Sigmoid colon (tissue), 7 donors: ENCODE data around the gene TJP1. TPM values are rescaled to one million over a fixed set of nuclear protein-coding genes. Genes with fewer than 3 reads are reported as not detected.
A peak's percentile ranks its signal among the peaks of the same experiment; 100 is the strongest.

ENCODE experiments used
- DNase-seq: peaks from one replicate; pipeline ENCODE4 v3.0.0-alpha.2; 2019
- H3K27ac ChIP-seq, 4 donors: fragments of 200-600 bp; sonication (generic); one replicate each; pipeline ENCODE4 v1.5.1; 2016 to 2019; ENCODE audit warnings: mild to moderate bottlenecking in 1 of 4
- H3K27me3 ChIP-seq, 3 donors: fragments of 200-600 bp; sonication (generic); one replicate each; pipeline ENCODE4 v1.5.1; 2019; ENCODE audit warnings: mild to moderate bottlenecking in 1 of 3
- H3K36me3 ChIP-seq, 4 donors: fragments of 200-600 bp; sonication (generic); one replicate each; pipeline ENCODE4 v1.5.1; 2016 to 2019
- H3K4me1 ChIP-seq, 4 donors: fragments of 200-600 bp; sonication (generic); one replicate each; pipeline ENCODE4 v1.5.1; 2017 to 2019
- H3K4me3 ChIP-seq, 4 donors: fragments of 200-600 bp; sonication (generic); one replicate each; pipeline ENCODE4 v1.5.1; 2017 to 2019; ENCODE audit warnings: mild to moderate bottlenecking in 2 of 4, moderate library complexity in 1 of 4
- H3K9me3 ChIP-seq, 4 donors: fragments of 200-600 bp in 3 of 4; sonication (generic) in 3 of 4; one replicate each; pipeline versions ENCODE4 v1.5.1 to v1.6.1; 2013 to 2019
- EP300 ChIP-seq, 4 donors: sonication (generic); formaldehyde crosslinking; IDR thresholded peaks; one replicate each; pipeline ENCODE4 v1.6.1; 2017; ENCODE audit warnings: antibody characterized with exemption in 4 of 4
- POLR2A ChIP-seq, 2 donors: fragments of 450-650 bp; IDR thresholded peaks; one replicate each; pipeline ENCODE4 v1.6.1; 2016; ENCODE audit warnings: antibody characterized with exemption in 2 of 2, mild to moderate bottlenecking in 2 of 2, moderate library complexity in 2 of 2
- POLR2AphosphoS5 ChIP-seq, 4 donors: sonication (generic); formaldehyde crosslinking; IDR thresholded peaks; one replicate each; pipeline ENCODE4 v1.6.1; 2017; ENCODE audit warnings: antibody characterized with exemption in 4 of 4
- WGBS, 2 donors: extraction: QIAGEN DNeasy Blood & Tissue Kit; methylation state at CpG; one replicate each; pipeline ENCODE4 v1.1.7; 2013; 5-methylcytosine and 5-hydroxymethylcytosine counted together
- intact Hi-C: fragments of 100-400 bp; cut with DNase I; formaldehyde crosslinking; loops from one replicate; pipeline ENCODE4 v1.15.1; 2023
- polyA plus RNA-seq, 3 donors: library from polyadenylated mRNA; stranded (reverse); fragments of 200-250 nt; gene quantifications; one replicate each; pipeline ENCODE4 v1.2.3, GENCODE V29; 2013
- total RNA-seq, 4 donors: library from RNA; depleted of rRNA; stranded (reverse); fragments of >200 nt; gene quantifications; one replicate each; pipeline ENCODE4 v1.1.0, GENCODE V29; 2016
- TF ChIP-seq, protein P1 (sequence below), 4 experiments: fragments of 450-650 bp in 3 of 4; fragments of 200-600 bp in 1 of 4; IDR thresholded peaks; one replicate each; pipeline ENCODE4 v1.5.1; 2016 to 2019; ENCODE audit warnings: antibody characterized with exemption in 4 of 4, mild to moderate bottlenecking in 3 of 4, moderate library complexity in 2 of 4
- donor health status: healthy with polysubstance abuse.
- donor health status: Bipolar disorder and iron deficiency.
- donor health status: healthy.

The TJP1 gene
- total and polyA plus RNA-seq, 7 donors: 21.3 to 134 (median 92.0) TPM

- Histone ChIP-seq H3K27ac (peak overlapping the region in 1 of 4 donors; percentile 53), H3K27me3 (no peaks in the 10 kb centered on the region), H3K4me1 (peaks cover 0 to 29% (median 16%) of the 10 kb centered on the region in 4 donors), H3K36me3 (peaks cover 9 to 85% (median 28%) of the 10 kb centered on the region in 4 donors), H3K4me3 (no peak overlapping the region), H3K9me3 (peaks cover 0 to 8% (median 0%) of the 10 kb centered on the region in 4 donors)
- intact Hi-C loops: no loop called here
- no peak for DNase-seq
- TF ChIP-seq POLR2AphosphoS5 (IDR thresholded peaks at IDR 0.05): peak; percentile 27 to 82 (median 63)
- TF ChIP-seq POLR2A (IDR thresholded peaks at IDR 0.05): no peak
- WGBS, 2 donors: 85 to 87% methylated on average over 7 of the region's 7 CpGs
Observed at GRCh38 chr15:29726553-29726952, 95.7 kb downstream of the TJP1 start.

DNA sequence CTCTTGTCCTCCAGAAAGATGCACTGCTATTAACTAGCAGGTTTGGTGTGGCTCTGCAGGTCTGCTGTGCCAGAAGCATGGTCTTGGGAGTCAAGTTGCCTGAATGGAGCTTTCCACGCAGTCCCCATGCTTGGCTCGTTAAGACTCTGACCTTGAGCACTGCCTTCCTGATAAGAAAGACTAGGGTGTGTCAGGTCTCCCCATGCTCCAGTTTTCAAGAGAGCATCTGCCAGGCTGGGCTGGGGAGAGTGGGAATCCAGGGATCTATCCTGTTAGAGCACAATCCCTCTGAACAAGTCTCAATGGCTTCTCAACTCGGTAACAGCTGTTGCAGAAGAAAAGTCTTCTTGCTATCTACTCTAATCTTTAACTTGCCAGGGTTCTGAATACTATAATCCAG, 98.2 kb downstream of the TJP1 start:
- no peak overlapping the region for H3K27ac ChIP-seq
- DNase-seq: no peak
- WGBS, 2 donors: 43 to 79% methylated on average over 3 of the region's 3 CpGs
- no peaks in the 10 kb centered on the region for H3K27me3 ChIP-seq
- peaks cover 0 to 29% (median 16%) of the 10 kb centered on the region in 4 donors for H3K4me1 ChIP-seq
- TF ChIP-seq, protein P1, sequence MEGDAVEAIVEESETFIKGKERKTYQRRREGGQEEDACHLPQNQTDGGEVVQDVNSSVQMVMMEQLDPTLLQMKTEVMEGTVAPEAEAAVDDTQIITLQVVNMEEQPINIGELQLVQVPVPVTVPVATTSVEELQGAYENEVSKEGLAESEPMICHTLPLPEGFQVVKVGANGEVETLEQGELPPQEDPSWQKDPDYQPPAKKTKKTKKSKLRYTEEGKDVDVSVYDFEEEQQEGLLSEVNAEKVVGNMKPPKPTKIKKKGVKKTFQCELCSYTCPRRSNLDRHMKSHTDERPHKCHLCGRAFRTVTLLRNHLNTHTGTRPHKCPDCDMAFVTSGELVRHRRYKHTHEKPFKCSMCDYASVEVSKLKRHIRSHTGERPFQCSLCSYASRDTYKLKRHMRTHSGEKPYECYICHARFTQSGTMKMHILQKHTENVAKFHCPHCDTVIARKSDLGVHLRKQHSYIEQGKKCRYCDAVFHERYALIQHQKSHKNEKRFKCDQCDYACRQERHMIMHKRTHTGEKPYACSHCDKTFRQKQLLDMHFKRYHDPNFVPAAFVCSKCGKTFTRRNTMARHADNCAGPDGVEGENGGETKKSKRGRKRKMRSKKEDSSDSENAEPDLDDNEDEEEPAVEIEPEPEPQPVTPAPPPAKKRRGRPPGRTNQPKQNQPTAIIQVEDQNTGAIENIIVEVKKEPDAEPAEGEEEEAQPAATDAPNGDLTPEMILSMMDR (IDR thresholded peaks at IDR 0.05): no peak
- no peak for TF ChIP-seq EP300 (IDR thresholded peaks at IDR 0.05)
- no peak for TF ChIP-seq POLR2A (IDR thresholded peaks at IDR 0.05)
- TF ChIP-seq POLR2AphosphoS5 (IDR thresholded peaks at IDR 0.05): no peak
- H3K4me3 ChIP-seq: no peak overlapping the region
- H3K9me3 ChIP-seq: peaks cover 0 to 8% (median 0%) of the 10 kb centered on the region in 4 donors
- intact Hi-C loops: no loop called here
- peaks cover 26 to 88% (median 43%) of the 10 kb centered on the region in 4 donors for H3K36me3 ChIP-seq

DNA sequence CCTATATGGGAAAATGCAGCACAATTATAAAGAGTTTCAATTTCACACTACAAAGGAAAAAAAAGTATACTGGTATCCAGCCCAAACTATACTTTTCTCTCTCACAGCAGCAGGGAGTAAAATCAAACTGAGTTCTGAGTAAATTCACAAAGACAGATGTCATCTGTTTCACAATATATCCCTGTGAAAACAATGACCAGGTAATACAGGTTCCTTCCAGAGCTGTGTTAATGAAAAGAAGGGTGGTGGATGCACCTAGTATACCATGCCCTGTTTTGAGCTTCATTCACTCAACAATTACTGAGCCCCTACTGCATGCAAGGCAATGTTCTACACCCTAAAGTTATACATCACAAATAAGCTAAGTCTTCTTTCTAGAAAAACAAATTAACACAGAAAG, 108.5 kb downstream of the TJP1 start:
- intact Hi-C loops: no loop called here
- Histone ChIP-seq H3K27me3 (no peaks in the 10 kb centered on the region), H3K9me3 (no peaks in the 10 kb centered on the region), H3K4me3 (no peak overlapping the region), H3K27ac (no peak overlapping the region), H3K36me3 (peaks cover 16 to 95% (median 38%) of the 10 kb centered on the region in 4 donors), H3K4me1 (no peaks in the 10 kb centered on the region)
- TF ChIP-seq EP300 (IDR thresholded peaks at IDR 0.05) (no peak), POLR2AphosphoS5 (IDR thresholded peaks at IDR 0.05) (no peak)
- DNase-seq: no peak

- 52 to 82% methylated on average over 3 of the region's 3 CpGs for WGBS, 2 donors
- H3K36me3 ChIP-seq: peaks cover 13 to 95% (median 38%) of the 10 kb centered on the region in 4 donors
- no peaks in the 10 kb centered on the region for H3K27me3 ChIP-seq
- DNase-seq: no peak
- no peaks in the 10 kb centered on the region for H3K9me3 ChIP-seq
- H3K4me1 ChIP-seq: no peaks in the 10 kb centered on the region
- TF ChIP-seq, protein P1 (IDR thresholded peaks at IDR 0.05): no peak
- no peak for TF ChIP-seq EP300 (IDR thresholded peaks at IDR 0.05)
- no peak for TF ChIP-seq POLR2A (IDR thresholded peaks at IDR 0.05)
- TF ChIP-seq POLR2AphosphoS5 (IDR thresholded peaks at IDR 0.05): no peak
- H3K4me3 ChIP-seq: no peak overlapping the region
- no peak overlapping the region for H3K27ac ChIP-seq
- intact Hi-C loops: no loop called here
Observed at GRCh38 chr15:29712149-29712885, 110.0 kb downstream of the TJP1 start.

DNA sequence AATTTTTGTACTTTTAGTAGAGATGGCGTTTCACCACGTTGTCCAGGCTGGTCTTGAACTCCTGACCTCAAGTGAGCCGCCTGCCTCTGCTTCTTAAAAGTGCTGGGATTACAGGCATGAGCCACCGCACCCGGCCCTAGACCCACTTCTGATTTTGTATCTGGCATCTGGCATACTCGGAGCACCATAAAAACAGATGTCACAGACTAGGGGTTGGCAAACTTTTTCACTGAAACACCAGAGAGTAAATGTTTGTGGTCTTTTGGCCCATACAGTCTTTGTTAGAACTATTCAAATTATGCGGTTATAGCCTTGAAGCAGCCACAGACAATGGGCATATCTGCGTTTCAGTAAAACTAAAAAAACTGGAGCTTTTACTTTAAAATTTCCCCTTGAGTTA, 110.7 kb downstream of the TJP1 start:
- Histone ChIP-seq H3K4me1 (no peaks in the 10 kb centered on the region), H3K27ac (no peak overlapping the region), H3K27me3 (no peaks in the 10 kb centered on the region), H3K4me3 (no peak overlapping the region), H3K36me3 (peaks cover 8 to 95% (median 41%) of the 10 kb centered on the region in 4 donors), H3K9me3 (no peaks in the 10 kb centered on the region)
- intact Hi-C loops: no loop called here
- no peak for DNase-seq
- 79 to 80% methylated on average over 8 of the region's 8 CpGs for WGBS, 2 donors
- TF ChIP-seq, protein P1 (IDR thresholded peaks at IDR 0.05): no peak
- TF ChIP-seq EP300 (IDR thresholded peaks at IDR 0.05) (no peak), POLR2A (IDR thresholded peaks at IDR 0.05) (no peak), POLR2AphosphoS5 (IDR thresholded peaks at IDR 0.05) (no peak)
